GM12874 (cell line): ENCODE data around the gene KIAA0753.
A peak's percentile ranks its signal among the peaks of the same experiment; 100 is the strongest.

ENCODE experiments used
- CTCF ChIP-seq: IDR thresholded peaks from 2 replicates; pipeline ENCODE4 v1.5.1; 2011; ENCODE audit warnings: low read depth, mild to moderate bottlenecking, control low read depth, low read length, moderate library complexity; ENCODE audit not compliant: insufficient read depth

Gene KIAA0753

GRCh38 chr17:6660101-6660500 lies 19.6 kb upstream of the KIAA0753 start:
- TF ChIP-seq CTCF = no peak

DNA sequence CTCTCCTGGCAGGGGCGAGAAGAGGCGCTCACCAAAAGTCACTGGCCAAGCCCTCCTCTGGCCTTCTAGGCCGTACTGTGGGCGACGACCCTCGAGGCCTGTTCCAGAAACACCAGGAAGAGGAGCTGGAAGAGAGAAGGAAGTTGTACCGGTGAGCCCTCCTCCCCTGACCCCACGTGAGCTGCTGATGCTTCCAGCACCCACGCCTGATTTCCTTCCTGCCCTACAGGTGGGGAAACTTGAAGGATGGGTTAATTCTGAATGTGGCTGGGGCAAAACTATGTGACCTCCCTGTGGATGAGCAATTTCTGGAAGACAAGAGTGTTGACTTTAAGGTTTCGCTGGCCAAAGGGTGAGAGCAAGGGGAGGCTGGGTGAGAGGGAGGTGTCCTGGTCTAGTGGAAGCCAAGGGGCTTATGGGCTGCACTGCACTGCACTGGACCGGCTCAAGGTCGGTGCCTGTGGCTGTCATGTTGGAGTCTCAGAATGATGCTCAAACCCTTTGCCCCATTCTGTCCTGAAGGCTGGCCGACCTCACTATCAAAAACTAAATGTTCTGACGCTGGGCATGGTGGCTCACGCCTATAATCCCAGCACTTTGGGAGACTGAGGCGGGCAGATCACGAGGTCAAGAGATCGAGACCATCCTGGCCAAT lies 17.2 kb upstream of the KIAA0753 start:
- no peak for TF ChIP-seq CTCF

DNA sequence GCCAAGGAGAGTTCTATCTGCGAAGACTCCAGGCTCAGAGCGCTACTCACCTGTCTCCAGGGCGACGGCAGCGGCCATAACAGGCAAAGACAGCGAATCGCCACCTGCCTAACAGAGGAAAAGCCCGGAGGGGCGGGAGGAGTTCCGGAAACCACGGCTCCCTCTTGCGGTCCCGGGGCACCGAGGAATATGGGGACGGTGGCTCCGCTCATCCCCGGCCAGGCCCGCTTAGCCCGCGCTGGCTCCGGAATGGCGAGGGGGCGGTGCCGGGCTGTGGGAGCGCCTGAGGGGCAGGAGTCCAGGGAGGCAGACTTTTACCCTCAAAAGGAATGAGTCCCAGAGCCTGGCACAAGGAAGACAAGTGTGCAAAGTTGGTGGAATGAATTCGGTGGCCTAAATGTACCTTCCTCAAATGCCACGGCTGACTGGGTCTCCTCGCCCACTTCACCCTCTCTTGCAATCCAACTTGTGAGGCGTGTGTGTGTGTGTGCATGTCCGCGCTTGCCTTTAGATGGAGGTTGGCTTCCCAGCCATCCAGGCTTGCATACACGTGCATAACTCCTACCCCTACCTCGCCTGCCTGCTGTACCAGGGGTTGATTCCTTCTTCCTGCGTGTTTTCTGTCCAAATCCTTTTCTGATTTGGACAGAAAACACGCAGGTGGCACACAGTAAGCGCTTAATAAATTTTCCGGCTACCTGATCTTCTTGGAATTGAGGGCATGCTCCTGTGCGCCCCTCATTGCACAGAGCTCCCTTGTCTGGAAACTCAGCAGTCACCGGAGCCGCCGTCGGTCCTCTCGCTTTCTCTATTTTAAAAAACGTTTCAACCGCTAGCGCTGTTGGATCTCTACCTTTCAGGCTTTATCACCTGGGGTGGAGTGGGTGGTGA lies 14.6 kb upstream of the KIAA0753 start:
- no peak for TF ChIP-seq CTCF

- no peak for TF ChIP-seq CTCF
Measured at GRCh38 chr17:6651919-6652452, 11.5 kb upstream of the KIAA0753 start.

DNA sequence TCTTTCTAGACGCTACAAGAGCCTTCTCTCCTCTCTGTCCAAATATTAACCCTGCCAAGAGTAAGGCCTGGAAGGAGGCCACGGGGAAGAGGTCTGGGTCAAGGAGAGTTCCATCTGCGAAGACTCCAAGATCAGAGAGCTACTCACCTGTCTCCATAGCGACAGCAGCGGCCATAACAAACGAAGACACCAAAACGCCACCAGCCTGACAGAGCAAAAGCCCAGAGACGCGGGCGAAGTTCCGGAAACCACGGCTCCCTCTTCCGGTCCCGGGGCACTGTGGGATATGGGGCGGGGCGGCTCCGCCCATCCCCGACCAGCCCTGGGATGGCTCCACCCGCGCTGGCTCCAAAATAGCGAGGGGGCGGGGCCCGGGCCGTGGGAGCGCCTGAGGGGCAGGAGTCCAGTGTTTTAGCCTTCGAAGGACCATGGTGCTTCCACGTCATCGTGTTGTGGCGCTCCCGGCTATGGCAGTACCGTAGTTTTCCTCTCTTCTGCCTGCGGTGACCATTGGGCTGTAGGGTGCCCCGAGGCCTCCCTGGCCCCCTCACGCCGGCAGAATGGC lies 10.9 kb upstream of the KIAA0753 start, which contains the start of the genes C17orf100 and MED31:
TSS of gene C17orf100 (plus strand) at position 409 of the 565 bp plus-strand sequence. CDS start at position 561, 152 bp downstream.
TSS of gene MED31 (minus strand) at position 252 of the 565 bp plus-strand sequence. CDS start at position 175, 77 bp downstream.
- no peak for TF ChIP-seq CTCF

DNA sequence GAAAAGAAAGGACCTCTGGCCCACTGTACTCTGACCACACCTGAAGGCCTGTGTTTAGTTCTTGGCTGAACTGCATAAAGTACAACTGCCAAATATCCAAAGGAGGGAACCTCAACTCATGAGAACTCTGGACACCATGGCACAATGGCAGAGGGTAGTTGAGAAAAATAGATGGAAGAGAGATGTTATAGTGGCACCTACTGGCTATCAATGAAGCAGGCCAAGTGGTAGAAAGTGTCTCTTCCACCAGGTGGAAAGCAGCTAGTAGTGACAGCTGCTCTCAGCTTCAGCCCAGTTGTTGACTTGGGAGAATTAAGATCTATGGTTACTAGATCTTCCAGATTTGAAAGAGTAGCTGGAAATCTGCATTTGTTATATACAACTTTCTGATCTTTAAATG lies 7.7 kb upstream of the KIAA0753 start:
- peak; percentile 23; the same call in 1 of the 2 replicates for TF ChIP-seq CTCF
